Fibroblast of lung (primary cell): Measurements from ENCODE around the gene UBAC1. TPM values are rescaled to one million over a fixed set of nuclear protein-coding genes. Genes with fewer than 3 reads are reported as not detected.
"Not testable (repeated sequence)": the region's sequence is repeated elsewhere in the genome, so short reads cannot be mapped to it uniquely, and the experiment has no call there.

Experiments used
- DNase-seq, 2 donors: peaks; one replicate each; pipeline versions ENCODE4 v3.0.0 to v3.0.0-alpha.2; 2010; ENCODE audit warnings: low read depth in 2 of 2
- H2AFZ ChIP-seq: 2 replicates; pipeline ENCODE4 v1.5.1; 2012; ENCODE audit warnings: low read length, control low read depth, inconsistent platforms
- H3K27ac ChIP-seq: 2 replicates; pipeline ENCODE4 v1.5.1; 2011; ENCODE audit warnings: low read length, control low read depth; ENCODE audit not compliant: insufficient read depth
- H3K27me3 ChIP-seq: 2 replicates; pipeline ENCODE4 v1.5.1; 2011; ENCODE audit warnings: mild to moderate bottlenecking, low read length; ENCODE audit not compliant: control insufficient read depth, insufficient read depth
- H3K36me3 ChIP-seq: 2 replicates; pipeline ENCODE4 v1.5.1; 2011; ENCODE audit warnings: low read length; ENCODE audit not compliant: control insufficient read depth, insufficient read depth
- H3K4me1 ChIP-seq: 2 replicates; pipeline ENCODE4 v1.5.1; 2011; ENCODE audit warnings: low read length; ENCODE audit not compliant: control insufficient read depth, insufficient read depth; ENCODE audit errors: extremely low read depth
- H3K4me2 ChIP-seq: 2 replicates; pipeline ENCODE4 v1.5.1; 2011; ENCODE audit warnings: low read length, control low read depth; ENCODE audit not compliant: insufficient read depth; ENCODE audit errors: extremely low read depth
- H3K4me3 ChIP-seq, 4 experiments: fragments of 200-600 bp in 1 of 4; sonication (generic) in 1 of 4; replicated peaks in 1 of 4; 2 replicates each; pipeline ENCODE4 v1.5.1; 2011 to 2016; ENCODE audit warnings: low read length in 4 of 4, low read depth in 3 of 4, mild to moderate bottlenecking in 3 of 4, control low read depth in 2 of 4, inconsistent platforms in 1 of 4, mixed read lengths in 1 of 4; ENCODE audit not compliant: insufficient read depth in 1 of 4; ENCODE audit errors: control extremely low read depth in 1 of 4
- H3K79me2 ChIP-seq: 2 replicates; pipeline ENCODE4 v1.5.1; 2012; ENCODE audit warnings: mild to moderate bottlenecking, low read length, inconsistent platforms; ENCODE audit not compliant: control insufficient read depth, insufficient read depth
- H3K9ac ChIP-seq: 2 replicates; pipeline ENCODE4 v1.5.1; 2011; ENCODE audit warnings: mild to moderate bottlenecking, low read length, control low read depth; ENCODE audit not compliant: insufficient read depth
- H3K9me3 ChIP-seq: 2 replicates; pipeline ENCODE4 v1.5.1; 2012; ENCODE audit warnings: low read depth, low read length; ENCODE audit not compliant: control insufficient read depth, insufficient read depth
- H4K20me1 ChIP-seq: 2 replicates; pipeline ENCODE4 v1.5.1; 2011; ENCODE audit warnings: low read length; ENCODE audit not compliant: control insufficient read depth, insufficient read depth; ENCODE audit errors: extremely low read depth
- CTCF ChIP-seq, 2 donors: IDR thresholded peaks in 1 of 2; conservative IDR thresholded peaks in 1 of 2; 1 replicate in 1 of 2; 2 replicates in 1 of 2; pipeline ENCODE4 v1.5.1; 2011 to 2012; ENCODE audit warnings: low read length in 2 of 2, control low read depth in 1 of 2, inconsistent platforms in 1 of 2, low read depth in 1 of 2, mild to moderate bottlenecking in 1 of 2
- EZH2 ChIP-seq: IDR thresholded peaks from 2 replicates; pipeline ENCODE4 v1.5.1; 2012; ENCODE audit warnings: low read length, control low read depth, mild to moderate bottlenecking; ENCODE audit errors: missing control alignments
- polyA plus RNA-seq, 2 donors: library from polyadenylated mRNA; depleted of rRNA in 1 of 2; stranded (reverse) in 1 of 2; unstranded in 1 of 2; fragments of >200 nt; gene quantifications; 2 replicates each; pipeline ENCODE4 v1.2.1, GENCODE V29; 2011 to 2012; ENCODE audit warnings: missing spikeins in 1 of 2
- total RNA-seq: library from RNA; depleted of rRNA; stranded (reverse); fragments of >200 nt; gene quantifications from 2 replicates; pipeline ENCODE4 v1.2.1, GENCODE V29; 2014

UBAC1 gene
- total and polyA plus RNA-seq, 2 donors (not counting 1 experiment from before 2014, with no cell fraction given): 26.8 to 30.6 TPM

DNA sequence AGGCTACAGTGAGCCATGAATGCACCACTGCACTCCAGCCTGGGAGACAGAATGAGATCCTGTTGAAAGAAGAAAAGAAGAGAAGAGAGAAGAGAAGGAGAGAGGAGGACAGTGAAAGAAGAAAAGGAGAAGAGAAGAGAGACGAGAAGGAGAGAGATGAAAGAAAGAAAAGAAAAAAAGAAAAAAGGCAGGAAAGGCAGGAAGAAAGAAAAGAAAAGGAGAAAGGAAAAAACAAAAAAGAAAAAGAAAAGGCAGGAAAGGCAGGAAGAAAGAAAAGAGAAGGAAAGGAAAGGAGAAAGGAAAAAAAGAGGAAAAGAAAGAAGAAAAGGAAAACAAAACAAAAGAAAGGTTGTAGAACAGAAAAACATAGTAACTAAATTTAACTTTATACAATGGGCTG, 68.1 kb downstream of the UBAC1 start:
- no peak overlapping the region for H2AFZ ChIP-seq
- H3K4me3 ChIP-seq: no peak overlapping the region
- no peak overlapping the region for H3K4me2 ChIP-seq
- H3K79me2 ChIP-seq: peaks cover 81% of the 10 kb centered on the region
- no peaks in the 10 kb centered on the region for H3K9me3 ChIP-seq
- TF ChIP-seq CTCF (conservative IDR thresholded peaks at IDR 0.05 in 1 of 2, IDR thresholded peaks at IDR 0.05 in 1 of 2; ENCODE audit: low read depth in 1 of 2, low read length in 2 of 2): no peak
- TF ChIP-seq EZH2: no peak
- no peaks in the 10 kb centered on the region for H4K20me1 ChIP-seq
- no peak overlapping the region for H3K9ac ChIP-seq
- DNase-seq: no peak
- H3K27ac ChIP-seq: no peak overlapping the region
- H3K36me3 ChIP-seq: no peaks in the 10 kb centered on the region
- no peaks in the 10 kb centered on the region for H3K27me3 ChIP-seq
- H3K4me1 ChIP-seq: peaks cover 3% of the 10 kb centered on the region

- DNase-seq, H3K27ac ChIP-seq, H3K9ac ChIP-seq, H3K36me3 ChIP-seq, H3K9me3 ChIP-seq, H3K27me3 ChIP-seq, H3K4me2 ChIP-seq, H3K4me3 ChIP-seq, H3K4me1 ChIP-seq, H4K20me1 ChIP-seq, H2AFZ ChIP-seq: not testable (repeated sequence)
- peaks cover 82% of the 10 kb centered on the region for H3K79me2 ChIP-seq
Observed at GRCh38 chr9:135892327-135892726, 68.8 kb downstream of the UBAC1 start.

- Histone ChIP-seq H3K4me3 (no peak overlapping the region), H3K9ac (no peak overlapping the region), H3K79me2 (peaks cover 81% of the 10 kb centered on the region), H2AFZ (no peak overlapping the region), H3K4me2 (no peak overlapping the region), H3K36me3 (no peaks in the 10 kb centered on the region), H3K27ac (no peak overlapping the region), H3K27me3 (no peaks in the 10 kb centered on the region), H3K9me3 (no peaks in the 10 kb centered on the region), H3K4me1 (peaks cover 10% of the 10 kb centered on the region), H4K20me1 (no peaks in the 10 kb centered on the region)
- DNase-seq: no peak
- TF ChIP-seq CTCF (conservative IDR thresholded peaks at IDR 0.05 in 1 of 2, IDR thresholded peaks at IDR 0.05 in 1 of 2; ENCODE audit: low read depth in 1 of 2, low read length in 2 of 2): no peak
- no peak for TF ChIP-seq EZH2
Observed at GRCh38 chr9:135891027-135891631, 70.0 kb downstream of the UBAC1 start.
